BE2C (cell line): ENCODE data around the gene DRAXIN.

Source experiments
- DNase-seq: peaks from one replicate; pipeline ENCODE4 v3.0.0-alpha.2; 2020
- H3K27me3 ChIP-seq: fragments of 250-450 bp; sonication (Bioruptor Pico); 2 replicates; pipeline ENCODE4 v1.5.1; 2020; ENCODE audit warnings: mild to moderate bottlenecking
- H3K36me3 ChIP-seq: fragments of 250-450 bp; sonication (Bioruptor Pico); 2 replicates; pipeline ENCODE4 v1.5.1; 2020; ENCODE audit warnings: mild to moderate bottlenecking
- H3K4me1 ChIP-seq: fragments of 250-450 bp; sonication (Bioruptor Pico); 2 replicates; pipeline ENCODE4 v1.5.1; 2020
- H3K4me3 ChIP-seq: 2 replicates; pipeline ENCODE4 v1.5.1; 2011; ENCODE audit warnings: low read depth, low read length
- H3K9me3 ChIP-seq: fragments of 250-450 bp; sonication (Bioruptor Pico); 2 replicates; pipeline ENCODE4 v1.5.1; 2020
- TF ChIP-seq, protein P1 (sequence below): IDR thresholded peaks from 2 replicates; pipeline ENCODE4 v1.5.1; 2012; ENCODE audit warnings: mild to moderate bottlenecking, low read depth, low read length

Gene DRAXIN

DNA sequence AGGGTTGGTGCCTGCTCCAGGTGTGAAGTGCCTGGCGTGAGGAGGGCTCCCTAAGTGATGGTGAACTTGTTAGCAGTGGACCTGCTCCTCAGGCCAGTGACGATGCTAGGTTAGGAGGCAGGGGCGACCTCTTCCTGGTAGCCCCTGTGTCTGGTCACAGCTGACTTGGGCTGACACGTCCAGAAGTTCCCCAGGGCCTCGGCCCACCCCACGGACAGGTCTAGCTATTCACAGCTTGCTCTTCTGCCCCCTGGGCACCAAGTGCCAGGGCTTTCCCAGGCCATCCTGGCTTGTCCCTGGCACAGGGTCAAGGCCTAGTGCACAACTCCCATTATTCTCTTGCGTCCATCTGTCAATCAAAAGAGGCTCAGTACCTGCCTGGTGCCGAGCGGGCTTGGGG lies 59.6 kb downstream of the DRAXIN start:
- TF ChIP-seq, protein P1, sequence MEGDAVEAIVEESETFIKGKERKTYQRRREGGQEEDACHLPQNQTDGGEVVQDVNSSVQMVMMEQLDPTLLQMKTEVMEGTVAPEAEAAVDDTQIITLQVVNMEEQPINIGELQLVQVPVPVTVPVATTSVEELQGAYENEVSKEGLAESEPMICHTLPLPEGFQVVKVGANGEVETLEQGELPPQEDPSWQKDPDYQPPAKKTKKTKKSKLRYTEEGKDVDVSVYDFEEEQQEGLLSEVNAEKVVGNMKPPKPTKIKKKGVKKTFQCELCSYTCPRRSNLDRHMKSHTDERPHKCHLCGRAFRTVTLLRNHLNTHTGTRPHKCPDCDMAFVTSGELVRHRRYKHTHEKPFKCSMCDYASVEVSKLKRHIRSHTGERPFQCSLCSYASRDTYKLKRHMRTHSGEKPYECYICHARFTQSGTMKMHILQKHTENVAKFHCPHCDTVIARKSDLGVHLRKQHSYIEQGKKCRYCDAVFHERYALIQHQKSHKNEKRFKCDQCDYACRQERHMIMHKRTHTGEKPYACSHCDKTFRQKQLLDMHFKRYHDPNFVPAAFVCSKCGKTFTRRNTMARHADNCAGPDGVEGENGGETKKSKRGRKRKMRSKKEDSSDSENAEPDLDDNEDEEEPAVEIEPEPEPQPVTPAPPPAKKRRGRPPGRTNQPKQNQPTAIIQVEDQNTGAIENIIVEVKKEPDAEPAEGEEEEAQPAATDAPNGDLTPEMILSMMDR: no peak
- no peaks in the 10 kb centered on the region for H3K27me3 ChIP-seq
- H3K36me3 ChIP-seq: no peaks in the 10 kb centered on the region
- no peaks in the 10 kb centered on the region for H3K9me3 ChIP-seq
- no peaks in the 10 kb centered on the region for H3K4me1 ChIP-seq
- DNase-seq: no peak
- H3K4me3 ChIP-seq: no peak overlapping the region

DNA sequence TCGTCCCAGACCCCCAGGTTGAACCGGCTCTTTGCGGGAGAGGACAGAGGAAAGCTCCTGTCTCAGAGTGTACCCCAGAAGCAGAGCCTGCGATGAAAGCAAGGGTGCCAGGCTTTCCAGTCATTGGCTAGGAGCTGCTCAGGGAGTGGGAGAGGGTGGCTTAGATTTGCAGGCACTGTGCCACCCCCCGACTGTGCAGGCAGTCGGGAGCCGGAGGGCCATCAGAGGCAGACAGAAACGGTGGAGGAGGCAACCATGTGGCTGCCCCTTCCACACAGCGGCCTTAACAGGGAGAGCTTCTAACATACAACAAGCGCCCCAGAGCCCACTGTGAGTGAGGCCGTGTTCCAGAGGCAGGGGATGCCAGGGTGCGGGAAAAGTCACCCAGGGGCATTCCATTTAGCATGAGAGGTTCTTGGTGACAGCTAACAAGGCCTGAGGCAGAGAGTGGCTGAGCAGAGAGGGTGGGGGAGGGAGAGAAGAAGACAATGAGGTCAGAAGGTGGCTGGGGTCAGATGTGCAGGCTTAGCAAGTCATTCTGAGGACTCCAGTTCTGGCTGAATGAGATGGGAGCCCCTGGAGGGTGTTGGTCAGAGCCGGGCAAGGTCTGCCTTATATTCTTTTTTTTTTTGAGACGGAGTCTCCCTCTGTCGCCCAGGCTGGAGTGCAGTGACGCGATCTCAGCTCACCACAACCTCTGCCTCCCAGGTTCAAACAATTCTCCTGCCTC lies 61.0 kb downstream of the DRAXIN start:
- Histone ChIP-seq H3K27me3 (no peaks in the 10 kb centered on the region), H3K9me3 (no peaks in the 10 kb centered on the region), H3K36me3 (no peaks in the 10 kb centered on the region), H3K4me1 (no peaks in the 10 kb centered on the region), H3K4me3 (no peak overlapping the region)
- no peak for DNase-seq
- TF ChIP-seq, protein P1: no peak

DNA sequence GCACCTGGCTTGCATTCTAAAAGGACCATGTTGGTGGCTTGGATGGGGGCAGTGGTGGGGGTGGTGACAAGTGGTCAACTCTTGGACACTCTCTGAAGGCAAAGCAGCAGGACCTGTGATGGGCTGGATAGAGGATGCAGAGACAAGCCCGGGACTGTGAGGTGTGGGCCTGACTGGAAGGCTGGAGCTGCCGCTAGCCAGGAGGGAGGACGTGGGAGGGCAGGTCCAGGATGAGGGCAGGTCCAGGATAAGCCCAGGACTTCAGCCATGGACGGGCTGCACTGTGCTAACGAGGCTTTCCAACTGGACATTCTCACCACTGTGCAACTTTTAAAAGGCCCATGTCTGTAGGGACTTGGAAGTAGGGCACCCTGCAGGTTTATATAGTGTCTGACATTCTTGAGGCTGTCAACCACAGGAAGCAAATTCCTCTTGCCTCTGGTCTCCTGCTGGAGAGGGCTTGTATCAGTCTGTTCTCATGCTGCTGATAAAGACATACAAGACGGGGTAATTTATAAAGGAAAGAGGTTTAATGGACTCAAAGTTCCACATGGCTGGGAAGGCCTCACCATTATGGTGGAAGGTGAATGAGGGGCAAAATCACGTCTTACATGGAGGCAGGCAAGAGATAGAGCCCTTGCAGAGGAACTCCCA lies 62.2 kb downstream of the DRAXIN start:
- Histone ChIP-seq H3K9me3 (no peaks in the 10 kb centered on the region), H3K4me1 (no peaks in the 10 kb centered on the region), H3K36me3 (no peaks in the 10 kb centered on the region), H3K27me3 (no peaks in the 10 kb centered on the region), H3K4me3 (no peak overlapping the region)
- DNase-seq: no peak
- TF ChIP-seq, protein P1: no peak

DNA sequence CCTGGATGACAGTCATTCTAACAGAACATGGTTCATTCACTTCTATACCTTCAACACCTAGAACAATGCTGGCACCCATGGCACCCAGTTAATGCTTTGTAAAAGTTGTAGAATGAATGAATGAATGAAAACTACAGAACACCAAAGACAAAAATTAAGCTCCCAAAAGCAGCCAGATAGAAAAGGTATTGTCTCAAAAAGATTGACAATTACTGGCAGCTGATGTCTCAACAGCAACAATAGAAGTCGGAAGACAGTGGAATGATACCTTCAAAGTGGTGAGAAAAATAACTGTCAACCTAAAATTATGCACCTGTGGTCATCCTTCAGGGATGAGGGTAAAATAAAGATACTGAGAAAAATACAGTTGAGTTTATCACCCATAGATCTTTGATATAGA lies 65.5 kb downstream of the DRAXIN start:
- Histone ChIP-seq H3K9me3 (no peaks in the 10 kb centered on the region), H3K4me3 (no peak overlapping the region), H3K27me3 (no peaks in the 10 kb centered on the region), H3K36me3 (no peaks in the 10 kb centered on the region), H3K4me1 (no peaks in the 10 kb centered on the region)
- TF ChIP-seq, protein P1: no peak
- no peak for DNase-seq

DNA sequence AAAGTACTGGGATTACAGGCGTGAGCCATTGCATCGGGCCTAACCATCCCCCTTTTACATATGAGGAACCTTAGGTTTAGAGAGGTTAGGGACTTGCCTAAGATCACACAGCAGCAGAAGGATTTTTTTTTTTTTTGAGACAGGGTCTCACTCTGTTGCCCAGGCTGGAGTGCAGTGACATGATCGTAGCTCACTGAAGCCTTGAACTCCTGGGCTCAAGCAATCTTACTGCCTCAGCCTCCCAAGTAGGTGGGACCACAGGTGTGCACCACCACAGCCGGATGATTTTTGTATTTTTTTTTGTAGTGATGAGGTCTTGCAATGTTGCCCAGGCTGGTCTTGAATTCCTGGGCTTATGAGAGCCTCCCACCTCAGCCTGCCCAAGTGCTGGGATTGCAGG lies 68.3 kb downstream of the DRAXIN start:
- Histone ChIP-seq H3K27me3 (no peaks in the 10 kb centered on the region), H3K9me3 (no peaks in the 10 kb centered on the region), H3K4me3 (no peak overlapping the region), H3K4me1 (no peaks in the 10 kb centered on the region), H3K36me3 (no peaks in the 10 kb centered on the region)
- TF ChIP-seq, protein P1: no peak
- no peak for DNase-seq

DNA sequence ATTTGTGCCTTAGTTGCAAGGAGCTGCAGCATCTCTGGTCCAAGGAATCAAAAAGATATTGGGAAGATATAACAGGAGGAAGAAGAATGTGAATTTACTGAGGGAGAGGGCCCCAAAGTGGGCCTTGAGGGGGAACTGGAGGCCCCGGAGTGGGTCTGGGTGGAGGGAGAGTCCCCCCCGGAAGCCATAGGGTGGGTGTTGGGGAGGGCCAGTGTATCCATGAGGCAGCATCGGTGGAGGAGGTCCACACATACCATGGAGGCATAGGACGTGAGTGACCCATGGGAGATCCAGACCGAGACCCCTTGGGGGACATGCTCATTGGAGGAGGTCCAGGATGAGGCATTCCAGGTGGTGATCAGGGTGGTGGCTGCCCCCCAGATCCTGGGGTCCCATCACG lies 69.8 kb downstream of the DRAXIN start:
- no peaks in the 10 kb centered on the region for H3K4me1 ChIP-seq
- TF ChIP-seq, protein P1: no peak
- H3K4me3 ChIP-seq: no peak overlapping the region
- H3K36me3 ChIP-seq: no peaks in the 10 kb centered on the region
- DNase-seq: no peak
- no peaks in the 10 kb centered on the region for H3K9me3 ChIP-seq
- no peaks in the 10 kb centered on the region for H3K27me3 ChIP-seq
